ENCODE measurements around the gene FAM3C.

GRCh38 chr7:121420976-121421375, 24.9 kb upstream of the FAM3C start:
- TF ChIP-seq, protein P1, sequence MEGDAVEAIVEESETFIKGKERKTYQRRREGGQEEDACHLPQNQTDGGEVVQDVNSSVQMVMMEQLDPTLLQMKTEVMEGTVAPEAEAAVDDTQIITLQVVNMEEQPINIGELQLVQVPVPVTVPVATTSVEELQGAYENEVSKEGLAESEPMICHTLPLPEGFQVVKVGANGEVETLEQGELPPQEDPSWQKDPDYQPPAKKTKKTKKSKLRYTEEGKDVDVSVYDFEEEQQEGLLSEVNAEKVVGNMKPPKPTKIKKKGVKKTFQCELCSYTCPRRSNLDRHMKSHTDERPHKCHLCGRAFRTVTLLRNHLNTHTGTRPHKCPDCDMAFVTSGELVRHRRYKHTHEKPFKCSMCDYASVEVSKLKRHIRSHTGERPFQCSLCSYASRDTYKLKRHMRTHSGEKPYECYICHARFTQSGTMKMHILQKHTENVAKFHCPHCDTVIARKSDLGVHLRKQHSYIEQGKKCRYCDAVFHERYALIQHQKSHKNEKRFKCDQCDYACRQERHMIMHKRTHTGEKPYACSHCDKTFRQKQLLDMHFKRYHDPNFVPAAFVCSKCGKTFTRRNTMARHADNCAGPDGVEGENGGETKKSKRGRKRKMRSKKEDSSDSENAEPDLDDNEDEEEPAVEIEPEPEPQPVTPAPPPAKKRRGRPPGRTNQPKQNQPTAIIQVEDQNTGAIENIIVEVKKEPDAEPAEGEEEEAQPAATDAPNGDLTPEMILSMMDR (IDR thresholded peaks at IDR 0.05): no peak
- TF ChIP-seq POLR2A (IDR thresholded peaks at IDR 0.05): no peak
